SU-DHL-6 (cell line): ENCODE results near the gene CCNB1IP1.

Experiments
- EZH2phosphoT487 ChIP-seq: fragments of 200-600 bp; sonication (generic), shearing (Covaris generic); conservative IDR thresholded peaks from 2 replicates; pipeline ENCODE4 v1.6.1; 2018; ENCODE audit warnings: mild to moderate bottlenecking, antibody characterized with exemption, low read length, moderate library complexity, mixed read lengths
- TF ChIP-seq, protein P1 (sequence below): fragments of 200-600 bp; sonication (generic); IDR thresholded peaks from one replicate; pipeline ENCODE4 v1.5.1; 2017; ENCODE audit warnings: antibody characterized with exemption, mild to moderate bottlenecking, low read length, moderate library complexity; ENCODE audit not compliant: insufficient read depth, poor library complexity, severe bottlenecking

DNA sequence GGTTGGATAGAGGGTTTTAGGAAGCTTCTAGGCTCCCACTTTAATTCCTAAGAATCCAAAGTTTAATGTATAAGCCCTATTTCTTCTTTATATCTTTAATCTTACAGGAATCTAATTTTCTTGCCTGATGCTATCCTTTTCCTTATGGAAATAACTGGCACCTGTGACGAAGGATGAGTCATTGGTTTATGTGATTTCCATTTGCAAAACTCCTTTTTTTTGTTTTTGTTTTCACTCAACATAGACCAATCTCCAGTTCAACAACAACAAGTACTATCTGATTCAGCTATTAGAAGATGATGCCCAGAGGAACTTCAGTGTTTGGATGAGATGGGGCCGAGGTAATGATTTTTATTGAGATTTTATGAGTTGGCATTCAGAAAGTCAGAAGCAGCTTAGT is 17.2 kb upstream of the CCNB1IP1 start:
- TF ChIP-seq, protein P1, sequence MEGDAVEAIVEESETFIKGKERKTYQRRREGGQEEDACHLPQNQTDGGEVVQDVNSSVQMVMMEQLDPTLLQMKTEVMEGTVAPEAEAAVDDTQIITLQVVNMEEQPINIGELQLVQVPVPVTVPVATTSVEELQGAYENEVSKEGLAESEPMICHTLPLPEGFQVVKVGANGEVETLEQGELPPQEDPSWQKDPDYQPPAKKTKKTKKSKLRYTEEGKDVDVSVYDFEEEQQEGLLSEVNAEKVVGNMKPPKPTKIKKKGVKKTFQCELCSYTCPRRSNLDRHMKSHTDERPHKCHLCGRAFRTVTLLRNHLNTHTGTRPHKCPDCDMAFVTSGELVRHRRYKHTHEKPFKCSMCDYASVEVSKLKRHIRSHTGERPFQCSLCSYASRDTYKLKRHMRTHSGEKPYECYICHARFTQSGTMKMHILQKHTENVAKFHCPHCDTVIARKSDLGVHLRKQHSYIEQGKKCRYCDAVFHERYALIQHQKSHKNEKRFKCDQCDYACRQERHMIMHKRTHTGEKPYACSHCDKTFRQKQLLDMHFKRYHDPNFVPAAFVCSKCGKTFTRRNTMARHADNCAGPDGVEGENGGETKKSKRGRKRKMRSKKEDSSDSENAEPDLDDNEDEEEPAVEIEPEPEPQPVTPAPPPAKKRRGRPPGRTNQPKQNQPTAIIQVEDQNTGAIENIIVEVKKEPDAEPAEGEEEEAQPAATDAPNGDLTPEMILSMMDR, result no peak
- TF ChIP-seq EZH2phosphoT487, result no peak
